ENCODE measurements around the gene NEMP2.

GRCh38 chr2:190501702-190502407 is 32.7 kb downstream of the NEMP2 start:
- TF ChIP-seq CTCF (IDR thresholded peaks at IDR 0.05; ENCODE audit: insufficient read depth, low read length, poor library complexity, severe bottlenecking) = no peak
- TF ChIP-seq EZH2phosphoT487 (conservative IDR thresholded peaks at IDR 0.05; ENCODE audit: low read length) = no peak

All from SU-DHL-6 (cell line).